Caco-2 (cell line): Measurements from ENCODE around the gene INS. TPM values are rescaled to one million over a fixed set of nuclear protein-coding genes. Genes with fewer than 3 reads are reported as not detected.
A peak's percentile ranks its signal among the peaks of the same experiment; 100 is the strongest.

ENCODE experiments used
- BruUV-seq: library from RNA; stranded (reverse); fragments of 400-500 nt; replicated peaks from 2 replicates; lab custom pipeline; 2021; lab: Mats Ljungman, UMichigan
- CTCF ChIA-PET: fragments of 300-600 bp; sonication (Branson Sonifier 250); formaldehyde crosslinking; loops from one replicate; lab custom pipeline; 2022; ENCODE audit warnings: antibody characterized with exemption; lab: Charles Lee
- POLR2A ChIA-PET: fragments of 300-600 bp; sonication (Branson Sonifier 250); formaldehyde crosslinking; loops from one replicate; lab custom pipeline; 2022; ENCODE audit warnings: antibody characterized with exemption; lab: Charles Lee
- DNase-seq, 2 experiments: peaks; one replicate each; pipeline versions ENCODE4 v3.0.0 to v3.0.0-alpha.2; 2020 to 2022
- H3K27me3 ChIP-seq: replicated peaks from 2 replicates; pipeline ENCODE4 v1.6.0; 2011; ENCODE audit warnings: low read length; ENCODE audit not compliant: control insufficient read depth, insufficient read depth
- H3K36me3 ChIP-seq: 2 replicates; pipeline ENCODE4 v1.5.1; 2011; ENCODE audit warnings: low read length; ENCODE audit not compliant: control insufficient read depth, insufficient read depth
- H3K4me1 ChIP-seq: fragments of 250-450 bp; sonication (Bioruptor Pico); 2 replicates; pipeline ENCODE4 v1.5.1; 2020; ENCODE audit warnings: mild to moderate bottlenecking
- H3K4me3 ChIP-seq: 2 replicates; pipeline ENCODE4 v1.5.1; 2011; ENCODE audit warnings: low read depth, mild to moderate bottlenecking, control low read depth, low read length
- H3K9me3 ChIP-seq: fragments of 250-450 bp; sonication (Bioruptor Pico); 2 replicates; pipeline ENCODE4 v1.5.1; 2020; ENCODE audit warnings: mild to moderate bottlenecking, moderate library complexity
- H3K27ac Mint-ChIP-seq: one replicate; pipeline ENCODE4 v1.8.0; 2022; ENCODE audit warnings: mixed read lengths; ENCODE audit not compliant: unreplicated experiment
- H3K27me3 Mint-ChIP-seq: one replicate; pipeline ENCODE4 v1.8.0; 2022; ENCODE audit warnings: mixed read lengths; ENCODE audit not compliant: insufficient read depth, unreplicated experiment
- H3K36me3 Mint-ChIP-seq: one replicate; pipeline ENCODE4 v1.8.0; 2022; ENCODE audit warnings: mild to moderate bottlenecking, mixed read lengths; ENCODE audit not compliant: insufficient read depth, unreplicated experiment
- H3K4me1 Mint-ChIP-seq: one replicate; pipeline ENCODE4 v1.8.0; 2022; ENCODE audit warnings: low read depth, mixed read lengths; ENCODE audit not compliant: unreplicated experiment
- H3K4me3 Mint-ChIP-seq: one replicate; pipeline ENCODE4 v1.8.0; 2022; ENCODE audit warnings: mild to moderate bottlenecking, moderate library complexity, mixed read lengths; ENCODE audit not compliant: unreplicated experiment
- H3K9me3 Mint-ChIP-seq: one replicate; pipeline ENCODE4 v1.8.0; 2022; ENCODE audit warnings: mixed read lengths; ENCODE audit not compliant: unreplicated experiment
- CTCF ChIP-seq, 2 experiments: fragments of 200-600 bp in 1 of 2; IDR thresholded peaks; 1 replicate in 1 of 2; 2 replicates in 1 of 2; pipeline versions ENCODE4 v1.5.1 to v1.8.0; 2011 to 2022; ENCODE audit warnings: antibody characterized with exemption in 1 of 2, control low read depth in 1 of 2, inconsistent platforms in 1 of 2, low read depth in 1 of 2, low read length in 1 of 2, mild to moderate bottlenecking in 1 of 2, moderate library complexity in 1 of 2; ENCODE audit not compliant: insufficient read depth in 1 of 2, severe bottlenecking in 1 of 2, unreplicated experiment in 1 of 2
- intact Hi-C: fragments of 100-400 bp; cut with micrococcal nuclease; formaldehyde crosslinking; loops from one replicate; pipeline ENCODE4 v1.10.0; 2022; ENCODE audit not compliant: unreplicated experiment
- total RNA-seq: library from RNA; stranded (reverse); gene quantifications from 2 replicates; pipeline ENCODE4 v1.2.3, GENCODE V29; 2022

INS gene
- total RNA-seq, 1 experiment from 2014 or later = not detected

- Histone ChIP-seq H3K4me1 (no peaks in the 10 kb centered on the region; the same call in 1 of the 2 replicates), H3K9me3 (no peaks in the 10 kb centered on the region), H3K4me3 (no peak overlapping the region), H3K27me3 (no peaks in the 10 kb centered on the region), H3K36me3 (no peaks in the 10 kb centered on the region)
- Mint-ChIP-seq H3K4me1 (no peaks in the 10 kb centered on the region), H3K9me3 (no peaks in the 10 kb centered on the region), H3K27me3 (no peaks in the 10 kb centered on the region), H3K4me3 (peak overlapping the region; percentile 33), H3K27ac (peak overlapping the region; percentile 65), H3K36me3 (peaks cover 2% of the 10 kb centered on the region)
- ChIA-PET CTCF (interaction anchor here (0.6 to 11.5 kb wide), 82 partner anchors 8 to 871 kb away, joined by 3 to 188 read pairs (median 7); partner anchors contain the start of genes BRSK2, IGF2, INS and MRPL23), POLR2A (interaction anchor here (0.5 to 1.4 kb wide), 5 partner anchors 14 to 374 kb away, joined by 3 to 5 read pairs (median 4); no protein-coding TSS in a partner anchor)
- intact Hi-C loops = loop anchor here (1.0 to 2.0 kb wide), 5 partner anchors 15 to 458 kb away; no protein-coding TSS in a partner anchor
- peak; percentile 90 to 92 for DNase-seq
- BruUV-seq = no TSS peak
- peak; percentile 93 to 97 for TF ChIP-seq CTCF (IDR thresholded peaks at IDR 0.05; ENCODE audit: insufficient read depth in 1 of 2, low read depth in 1 of 2, low read length in 1 of 2, severe bottlenecking in 1 of 2, unreplicated experiment in 1 of 2)
Measured at GRCh38 chr11:2151500-2152257, 9.3 kb downstream of the INS start.

GRCh38 chr11:2149864-2150847 is 10.9 kb downstream of the INS start:
- peak in 1 of 2 experiments; percentile 64 for DNase-seq

More at GRCh38 chr11:2149864-2150847, 10.9 kb downstream of the INS start:
- ChIA-PET CTCF (interaction anchor here (0.5 to 11.5 kb wide), 53 partner anchors 11 to 558 kb away, joined by 3 to 188 read pairs (median 10); partner anchors contain the start of genes CTSD, IGF2, INS and MRPL23), POLR2A (interaction anchor here (0.5 to 0.8 kb wide), 2 partner anchors 47 to 268 kb away, joined by 3 read pairs; no protein-coding TSS in a partner anchor)
- Mint-ChIP-seq H3K36me3 (peaks cover 6% of the 10 kb centered on the region), H3K9me3 (no peaks in the 10 kb centered on the region), H3K27ac (no peak overlapping the region), H3K4me3 (no peak overlapping the region), H3K4me1 (no peaks in the 10 kb centered on the region), H3K27me3 (peaks cover 4% of the 10 kb centered on the region)
- BruUV-seq = no TSS peak
- H3K27me3 ChIP-seq = no peaks in the 10 kb centered on the region
- H3K4me3 ChIP-seq = no peak overlapping the region
- TF ChIP-seq CTCF (IDR thresholded peaks at IDR 0.05; ENCODE audit: insufficient read depth in 1 of 2, low read depth in 1 of 2, low read length in 1 of 2, severe bottlenecking in 1 of 2, unreplicated experiment in 1 of 2) = peak; percentile 70 to 81
- H3K4me1 ChIP-seq = no peaks in the 10 kb centered on the region; the same call in 1 of the 2 replicates
- intact Hi-C loops = loop anchor here (1.0 to 2.0 kb wide), 2 partner anchors 319 to 497 kb away; no protein-coding TSS in a partner anchor
- H3K36me3 ChIP-seq = no peaks in the 10 kb centered on the region
- no peaks in the 10 kb centered on the region for H3K9me3 ChIP-seq
